IMR-90 (cell line): ENCODE data around the gene UNC13A. TPM values are rescaled to one million over a fixed set of nuclear protein-coding genes. Genes with fewer than 3 reads are reported as not detected.

Experiments
- ATAC-seq: fragments of 200-7000 bp; cut with Tn5 transposase; 2 replicates; pipeline ENCODE4 v1.9.1; 2020; ENCODE audit warnings: low read depth, mild to moderate bottlenecking, moderate library complexity
- BruUV-seq: library from RNA; stranded (reverse); fragments of 400-500 nt; replicated peaks from 2 replicates; lab custom pipeline; 2021; lab: Mats Ljungman, UMichigan
- CTCF ChIA-PET: fragments of 300-600 bp; formaldehyde crosslinking; extraction: SDS; loops from one replicate; lab custom pipeline; 2021; ENCODE audit warnings: antibody characterized with exemption; lab: Yijun Ruan, JAX
- POLR2A ChIA-PET: fragments of 300-600 bp; sonication (Branson Sonifier 250); formaldehyde crosslinking; loops from one replicate; lab custom pipeline; 2022; ENCODE audit warnings: antibody characterized with exemption; ENCODE audit not compliant: unreplicated experiment; lab: Charles Lee
- DNase-seq: peaks from one replicate; pipeline ENCODE4 v3.0.0; 2013
- H2AFZ ChIP-seq: replicated peaks from 2 replicates; pipeline ENCODE3; 2013; ENCODE audit warnings: low read length, mild to moderate bottlenecking; ENCODE audit not compliant: poor library complexity
- H2AK5ac ChIP-seq: 2 replicates; pipeline ENCODE4 v1.6.1; 2013; ENCODE audit warnings: low read depth, low read length, inconsistent platforms
- H2AK9ac ChIP-seq: replicated peaks from 2 replicates; pipeline ENCODE3; 2013; ENCODE audit warnings: mild to moderate bottlenecking, low read depth, low read length, moderate library complexity; ENCODE audit not compliant: poor library complexity
- H2BK120ac ChIP-seq: 2 replicates; pipeline ENCODE4 v1.6.1; 2013; ENCODE audit warnings: low read depth, low read length, inconsistent platforms
- H2BK15ac ChIP-seq: 3 replicates; pipeline ENCODE4 v1.6.1; 2013; ENCODE audit warnings: low read depth, low read length, inconsistent platforms
- H2BK20ac ChIP-seq: 2 replicates; pipeline ENCODE4 v1.6.1; 2013; ENCODE audit warnings: low read depth, mild to moderate bottlenecking, inconsistent platforms, low read length, moderate library complexity
- H2BK5ac ChIP-seq: 2 replicates; pipeline ENCODE4 v1.6.1; 2013; ENCODE audit warnings: mild to moderate bottlenecking, low read depth, low read length, inconsistent platforms; ENCODE audit not compliant: poor library complexity, severe bottlenecking
- H3K14ac ChIP-seq: replicated peaks from 2 replicates; pipeline ENCODE4 v1.6.1; 2013; ENCODE audit warnings: low read depth, low read length, inconsistent platforms
- H3K18ac ChIP-seq: 2 replicates; pipeline ENCODE4 v1.6.1; 2013; ENCODE audit warnings: low read depth, low read length, control low read depth
- H3K23ac ChIP-seq: 2 replicates; pipeline ENCODE4 v1.6.1; 2013; ENCODE audit warnings: low read depth, low read length, inconsistent platforms
- H3K27ac ChIP-seq: 2 replicates; pipeline ENCODE4 v1.5.1; 2013; ENCODE audit warnings: mild to moderate bottlenecking, control low read depth, low read length; ENCODE audit not compliant: insufficient read depth
- H3K27me3 ChIP-seq: 2 replicates; pipeline ENCODE4 v1.6.1; 2013; ENCODE audit warnings: low read length; ENCODE audit not compliant: control insufficient read depth, insufficient read depth
- H3K36me3 ChIP-seq: 2 replicates; pipeline ENCODE4 v1.6.1; 2013; ENCODE audit warnings: low read length, mixed read lengths; ENCODE audit not compliant: control insufficient read depth, insufficient read depth
- H3K4ac ChIP-seq: 2 replicates; pipeline ENCODE4 v1.6.1; 2013; ENCODE audit warnings: low read depth, low read length, inconsistent platforms
- H3K4me1 ChIP-seq: 2 replicates; pipeline ENCODE4 v1.6.1; 2013; ENCODE audit warnings: low read length, mixed read lengths; ENCODE audit not compliant: control insufficient read depth, insufficient read depth
- H3K4me2 ChIP-seq: 2 replicates; pipeline ENCODE4 v1.6.1; 2013; ENCODE audit warnings: low read depth, mild to moderate bottlenecking, control low read depth, low read length, moderate library complexity
- H3K4me3 ChIP-seq: 2 replicates; pipeline ENCODE4 v1.5.1; 2013; ENCODE audit warnings: low read depth, mild to moderate bottlenecking, control low read depth, low read length, moderate library complexity; ENCODE audit not compliant: insufficient read depth
- H3K56ac ChIP-seq: 2 replicates; pipeline ENCODE4 v1.6.1; 2013; ENCODE audit warnings: low read length, inconsistent platforms; ENCODE audit not compliant: insufficient read depth; ENCODE audit errors: extremely low read depth
- H3K79me1 ChIP-seq, 2 experiments: 2 replicates each; pipeline ENCODE4 v1.6.1; 2013; ENCODE audit warnings: low read length in 2 of 2, inconsistent platforms in 1 of 2, low read depth in 1 of 2
- H3K9ac ChIP-seq: 2 replicates; pipeline ENCODE4 v1.6.1; 2013; ENCODE audit warnings: low read depth, low read length, control low read depth
- H3K9me1 ChIP-seq: 2 replicates; pipeline ENCODE4 v1.6.1; 2013; ENCODE audit warnings: low read length, inconsistent platforms; ENCODE audit not compliant: insufficient read depth
- H3K9me3 ChIP-seq: 2 replicates; pipeline ENCODE4 v1.6.1; 2013; ENCODE audit warnings: low read length; ENCODE audit not compliant: control insufficient read depth, insufficient read depth
- H4K20me1 ChIP-seq: 2 replicates; pipeline ENCODE4 v1.6.1; 2013; ENCODE audit warnings: low read length, inconsistent platforms; ENCODE audit not compliant: insufficient read depth
- H4K5ac ChIP-seq: 2 replicates; pipeline ENCODE4 v1.6.1; 2013; ENCODE audit warnings: mild to moderate bottlenecking, low read depth, low read length, control low read depth
- H4K8ac ChIP-seq, 2 experiments: 2 replicates each; pipeline ENCODE4 v1.6.1; 2013; ENCODE audit warnings: low read depth in 2 of 2, low read length in 2 of 2, control low read depth in 1 of 2, inconsistent platforms in 1 of 2
- H4K91ac ChIP-seq: 2 replicates; pipeline ENCODE4 v1.6.1; 2013; ENCODE audit warnings: low read depth, low read length, inconsistent platforms; ENCODE audit not compliant: insufficient read depth
- BHLHE40 ChIP-seq: fragments of 150-350 bp; IDR thresholded peaks from 2 replicates; pipeline ENCODE4 v1.6.1; 2016; ENCODE audit warnings: mild to moderate bottlenecking, low read depth, low read length
- CEBPB ChIP-seq: IDR thresholded peaks from 2 replicates; pipeline ENCODE4 v1.6.1; 2012; ENCODE audit warnings: low read depth, low read length, improper control_type of control experiment
- CHD1 ChIP-seq: IDR thresholded peaks from 2 replicates; pipeline ENCODE4 v1.6.1; 2012; ENCODE audit warnings: low read depth, low read length, improper control_type of control experiment
- ELK1 ChIP-seq: fragments of 150-350 bp; IDR thresholded peaks from 2 replicates; pipeline ENCODE4 v1.6.1; 2016; ENCODE audit warnings: low read depth, mild to moderate bottlenecking, low read length, moderate library complexity, borderline replicate concordance
- FOS ChIP-seq: fragments of 150-350 bp; IDR thresholded peaks from 2 replicates; pipeline ENCODE4 v1.6.1; 2016; ENCODE audit warnings: low read depth, low read length
- MAFK ChIP-seq: IDR thresholded peaks from 2 replicates; pipeline ENCODE4 v1.6.1; 2012; ENCODE audit warnings: low read depth, low read length, improper control_type of control experiment
- MAZ ChIP-seq: IDR thresholded peaks from 2 replicates; pipeline ENCODE4 v1.6.1; 2012; ENCODE audit warnings: low read depth, mild to moderate bottlenecking, low read length, improper control_type of control experiment, moderate library complexity, borderline replicate concordance
- NFE2L2 ChIP-seq: fragments of 150-350 bp; IDR thresholded peaks from 2 replicates; pipeline ENCODE4 v1.6.1; 2016; ENCODE audit warnings: low read depth, mild to moderate bottlenecking, low read length
- POLR2A ChIP-seq: IDR thresholded peaks from 2 replicates; pipeline ENCODE4 v1.6.1; 2012; ENCODE audit warnings: mild to moderate bottlenecking, low read depth, low read length
- RFX5 ChIP-seq: IDR thresholded peaks from 2 replicates; pipeline ENCODE4 v1.8.0; 2012; ENCODE audit warnings: low read depth, mild to moderate bottlenecking, low read length, moderate library complexity
- WGBS, 2 experiments: methylation state at CpG; one replicate each; pipeline versions ENCODE4 v1.1.5 to v1.1.7; 2013; ENCODE audit warnings: missing lambda C conversion rate in 2 of 2; ENCODE audit not compliant: insufficient read length in 1 of 2; ENCODE audit errors: extremely low coverage in 2 of 2; 5-methylcytosine and 5-hydroxymethylcytosine counted together
- dilution Hi-C: fragments of 300-500 bp; cut with HindIII; formaldehyde crosslinking; loops from one replicate; pipeline ENCODE4 v1.14.3; 2018; ENCODE audit warnings: low sequenced_read_pairs; ENCODE audit not compliant: unreplicated experiment
- in situ Hi-C: fragments of 300-500 bp; cut with MboI; formaldehyde crosslinking; loops from 3 replicates; pipeline ENCODE4 v1.14.3; 2019; ENCODE audit warnings: low sequenced_read_pairs, inconsistent platforms, mixed read lengths
- intact Hi-C: fragments of 100-400 bp; cut with micrococcal nuclease; formaldehyde crosslinking; loops from 2 replicates; pipeline ENCODE4 v1.10.0; 2022
- polyA plus RNA-seq, 3 experiments: library from polyadenylated mRNA; depleted of rRNA; stranded (reverse); fragments of >200 nt; gene quantifications; 2 replicates each; pipeline ENCODE4 v1.2.3, GENCODE V29; 2012; ENCODE audit warnings: low replicate concordance in 1 of 3
- total RNA-seq: library from RNA; depleted of rRNA; stranded (reverse); fragments of >200 nt; gene quantifications from 2 replicates; pipeline ENCODE4 v1.2.3, GENCODE V29; 2012

The UNC13A gene
- total and polyA plus RNA-seq, 2 of the 4 experiments (the other 2 are of a cell fraction), result 0.18 to 0.22 TPM

DNA sequence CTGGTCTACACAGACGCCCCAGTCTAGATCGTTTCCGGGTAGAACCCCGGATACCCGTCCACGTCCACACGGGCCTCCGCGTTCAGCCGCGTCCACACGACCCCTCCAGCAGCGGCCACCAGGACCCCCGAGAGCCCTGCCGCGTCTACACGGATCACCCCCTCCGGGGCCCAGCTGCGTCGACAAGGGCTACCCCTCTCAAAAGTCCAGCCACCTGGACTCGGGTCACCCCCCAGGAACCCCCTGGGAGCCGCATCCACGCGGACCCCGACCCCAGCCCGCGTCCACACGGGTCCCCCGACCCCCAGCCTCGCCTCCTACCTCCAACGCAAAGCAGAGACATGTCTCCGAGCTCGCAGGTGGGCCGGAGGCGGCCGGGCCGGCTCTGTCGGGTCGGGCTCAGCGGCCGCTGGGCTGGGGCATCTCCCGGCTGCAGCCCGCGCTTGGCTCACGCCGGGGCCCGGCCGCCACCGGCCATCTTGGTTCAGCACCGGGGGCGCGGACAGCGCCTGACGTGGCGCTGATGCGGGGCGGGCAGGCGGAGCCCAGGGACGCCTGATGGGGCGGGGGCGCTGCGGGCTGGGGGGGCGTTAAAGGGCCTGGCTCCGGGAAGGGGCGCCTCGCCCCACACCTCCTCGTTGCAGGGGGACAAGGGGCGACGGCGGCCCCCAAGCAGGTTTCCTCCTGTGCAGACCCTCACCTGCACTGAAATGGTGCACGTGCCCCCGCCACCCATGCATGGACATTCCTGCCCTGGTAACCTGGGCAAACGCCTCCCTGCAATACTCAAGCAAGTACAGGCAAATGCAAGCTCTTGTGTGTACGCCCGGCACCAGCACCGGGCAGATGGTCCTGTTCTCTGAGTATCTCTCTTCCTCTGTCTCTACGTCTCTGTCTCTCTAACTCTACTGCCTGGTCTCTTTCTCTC lies at the start of gene UNC13A (continued):
- TF ChIP-seq NFE2L2, result no peak
- TF ChIP-seq MAZ, result peak; percentile 81
- TF ChIP-seq MAFK, result no peak
- TF ChIP-seq CHD1, result no peak
- no peak for TF ChIP-seq FOS

GRCh38 chr19:17737690-17738153 lies 49.6 kb upstream of the UNC13A start:
- Histone ChIP-seq H3K4ac (no peak overlapping the region), H3K23ac (no peak overlapping the region), H3K56ac (no peak overlapping the region), H3K4me2 (no peak overlapping the region), H2BK15ac (no peak overlapping the region), H3K27ac (no peak overlapping the region), H2AK9ac (no peak overlapping the region), H4K5ac (no peak overlapping the region), H2BK5ac (no peak overlapping the region), H3K4me1 (peaks cover 4% of the 10 kb centered on the region), H3K9me1 (peaks cover 2% of the 10 kb centered on the region; the same call in 1 of the 2 replicates), H4K8ac (no peak overlapping the region), H3K18ac (no peak overlapping the region), H2BK20ac (no peak overlapping the region), H4K91ac (no peak overlapping the region), H3K9ac (no peak overlapping the region), H2AK5ac (no peak overlapping the region), H3K36me3 (peaks cover 27% of the 10 kb centered on the region), H3K27me3 (no peaks in the 10 kb centered on the region), H3K9me3 (no peaks in the 10 kb centered on the region), H4K20me1 (peaks cover 20% of the 10 kb centered on the region), H2AFZ (no peak overlapping the region), H3K4me3 (no peak overlapping the region), H3K79me1 (peaks cover 4 to 19% of the 10 kb centered on the region in 2 experiments; a peak in 2 of 4 replicates), H2BK120ac (no peak overlapping the region), H3K14ac (no peak overlapping the region)
- BruUV-seq, result no TSS peak
- DNase-seq, result peak; percentile 37
- dilution Hi-C loops, result no loop called here
- ChIA-PET POLR2A (no interaction called here), CTCF (no interaction called here)
- intact Hi-C loops, result no loop called here
- no peak for TF ChIP-seq ELK1
- TF ChIP-seq POLR2A, result no peak
- TF ChIP-seq MAFK, result no peak
- no peak for TF ChIP-seq RFX5
- TF ChIP-seq NFE2L2, result no peak
- no peak for TF ChIP-seq CHD1
- no peak for TF ChIP-seq CEBPB
- no peak for TF ChIP-seq FOS
- TF ChIP-seq BHLHE40, result no peak
- in situ Hi-C loops, result no loop called here
- ATAC-seq, result peak; percentile 30; the same call in 1 of the 2 replicates
- 89% methylated on average over 5 of the region's 7 CpGs; no CpG with 5 or more reads in 1 of the 2 experiments for WGBS, 2 experiments
